Gastrocnemius medialis (tissue), 4 donors: ENCODE data around the gene EPB41L3.

Source experiments
- CTCF ChIP-seq, 5 experiments: fragments of 450-650 bp in 3 of 5; fragments of 200-600 bp in 2 of 5; sonication (generic) in 2 of 5; IDR thresholded peaks in 4 of 5; conservative IDR thresholded peaks in 1 of 5; 1 replicate in 4 of 5; 2 replicates in 1 of 5; pipeline ENCODE4 v1.5.1; 2016 to 2019; ENCODE audit warnings: antibody characterized with exemption in 5 of 5, mild to moderate bottlenecking in 3 of 5, moderate library complexity in 3 of 5
- POLR2A ChIP-seq, 2 donors: fragments of 450-650 bp; IDR thresholded peaks; one replicate each; pipeline ENCODE4 v1.6.1; 2017; ENCODE audit warnings: antibody characterized with exemption in 2 of 2, mild to moderate bottlenecking in 2 of 2, moderate library complexity in 2 of 2

DNA sequence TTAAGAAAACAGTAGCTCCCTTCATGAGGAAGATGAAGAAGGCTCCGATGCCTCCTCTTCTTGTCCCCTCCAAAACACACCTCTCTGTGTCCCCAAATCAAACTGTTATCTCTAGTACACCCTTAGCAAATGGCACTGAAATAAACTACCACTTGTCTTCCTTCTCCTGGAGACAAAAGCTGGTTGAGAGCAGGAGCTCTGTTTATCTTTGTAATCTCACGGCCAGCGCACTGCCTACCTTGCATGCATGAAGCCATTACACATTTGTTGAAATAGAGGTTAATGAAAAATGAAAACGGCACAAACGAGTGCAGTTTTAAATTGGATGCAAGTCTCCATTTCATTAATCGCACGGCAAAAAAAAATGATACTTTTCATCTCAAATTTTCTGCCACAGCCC lies 113.7 kb downstream of the EPB41L3 start:
- TF ChIP-seq CTCF (IDR thresholded peaks at IDR 0.05 in 4 of 5, conservative IDR thresholded peaks at IDR 0.05 in 1 of 5) (no peak), POLR2A (IDR thresholded peaks at IDR 0.05) (no peak)
